PC-9 (cell line): ENCODE data around the gene SYNE1.

ENCODE experiments used
- EZH2 ChIP-seq: fragments of 200-600 bp; sonication (generic); IDR thresholded peaks from 2 replicates; pipeline ENCODE4 v1.8.0; 2017; ENCODE audit warnings: antibody characterized with exemption, low read depth
- TF ChIP-seq, protein P1 (sequence below): fragments of 200-600 bp; sonication (generic); conservative IDR thresholded peaks from 2 replicates; pipeline ENCODE4 v1.6.1; 2017; ENCODE audit warnings: mixed run types, antibody characterized with exemption, mild to moderate bottlenecking, moderate library complexity

DNA sequence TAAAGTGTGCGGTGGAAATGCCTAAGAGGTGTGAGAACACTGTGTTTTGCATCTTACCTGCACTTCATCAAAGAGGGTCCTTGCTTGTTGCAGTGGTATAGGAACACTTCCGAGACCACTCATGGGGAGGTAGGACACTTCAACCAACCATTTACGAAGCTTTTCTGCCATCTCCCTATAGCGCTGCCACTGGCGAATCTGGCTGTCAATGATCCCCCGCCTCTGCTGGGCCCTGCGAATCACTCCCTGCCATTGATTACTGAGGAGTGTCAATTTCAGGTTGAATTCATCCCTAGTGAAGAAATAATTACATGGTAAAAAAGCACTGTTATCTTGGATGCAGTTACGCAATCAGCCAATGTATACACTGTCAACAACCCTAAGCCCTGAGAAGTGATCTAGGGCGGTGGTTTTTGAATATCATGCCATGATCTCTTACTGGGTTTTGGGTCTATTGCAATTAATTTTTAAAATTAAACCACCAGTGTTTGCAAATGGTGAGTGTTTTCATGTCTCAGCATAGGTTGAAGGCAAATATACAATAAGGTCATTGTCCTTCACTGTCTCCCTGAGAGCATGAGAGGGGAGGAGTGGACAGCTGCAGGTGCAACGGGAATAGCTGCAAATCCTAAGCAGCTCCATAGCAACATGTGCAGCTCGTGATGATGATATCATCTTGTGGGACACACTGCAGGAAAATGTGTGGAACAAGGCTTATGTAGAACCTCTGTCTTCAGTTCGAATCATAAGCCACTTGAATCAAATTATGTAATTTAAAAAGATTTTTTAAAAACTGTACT lies 429.0 kb downstream of the SYNE1 start:
- TF ChIP-seq, protein P1, sequence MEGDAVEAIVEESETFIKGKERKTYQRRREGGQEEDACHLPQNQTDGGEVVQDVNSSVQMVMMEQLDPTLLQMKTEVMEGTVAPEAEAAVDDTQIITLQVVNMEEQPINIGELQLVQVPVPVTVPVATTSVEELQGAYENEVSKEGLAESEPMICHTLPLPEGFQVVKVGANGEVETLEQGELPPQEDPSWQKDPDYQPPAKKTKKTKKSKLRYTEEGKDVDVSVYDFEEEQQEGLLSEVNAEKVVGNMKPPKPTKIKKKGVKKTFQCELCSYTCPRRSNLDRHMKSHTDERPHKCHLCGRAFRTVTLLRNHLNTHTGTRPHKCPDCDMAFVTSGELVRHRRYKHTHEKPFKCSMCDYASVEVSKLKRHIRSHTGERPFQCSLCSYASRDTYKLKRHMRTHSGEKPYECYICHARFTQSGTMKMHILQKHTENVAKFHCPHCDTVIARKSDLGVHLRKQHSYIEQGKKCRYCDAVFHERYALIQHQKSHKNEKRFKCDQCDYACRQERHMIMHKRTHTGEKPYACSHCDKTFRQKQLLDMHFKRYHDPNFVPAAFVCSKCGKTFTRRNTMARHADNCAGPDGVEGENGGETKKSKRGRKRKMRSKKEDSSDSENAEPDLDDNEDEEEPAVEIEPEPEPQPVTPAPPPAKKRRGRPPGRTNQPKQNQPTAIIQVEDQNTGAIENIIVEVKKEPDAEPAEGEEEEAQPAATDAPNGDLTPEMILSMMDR: no peak
- TF ChIP-seq EZH2: no peak
